HL-60 (cell line): ENCODE data around the gene SAMM50.

ENCODE experiments used
- DNase-seq, 2 experiments: peaks; one replicate each; pipeline ENCODE4 v3.0.0-alpha.2; 2010 to 2020; ENCODE audit warnings: low read depth in 1 of 2, low spot score in 1 of 2
- H3K27ac ChIP-seq: fragments of 250-450 bp; sonication (Bioruptor Pico); replicated peaks from 2 replicates; pipeline ENCODE4 v1.5.1; 2020; ENCODE audit warnings: mild to moderate bottlenecking, moderate library complexity
- H3K27me3 ChIP-seq: fragments of 250-450 bp; sonication (Bioruptor Pico); 2 replicates; pipeline ENCODE4 v1.5.1; 2021; ENCODE audit warnings: mild to moderate bottlenecking, moderate library complexity; ENCODE audit not compliant: insufficient read depth, poor library complexity, severe bottlenecking
- H3K4me3 ChIP-seq: replicated peaks from 2 replicates; pipeline ENCODE4 v1.5.1; 2011; ENCODE audit warnings: mild to moderate bottlenecking, control low read depth, low read length; ENCODE audit not compliant: insufficient read depth
- GABPA ChIP-seq: IDR thresholded peaks from 2 replicates; pipeline ENCODE4 v1.6.1; 2012; ENCODE audit warnings: low read depth
- POLR2AphosphoS5 ChIP-seq: IDR thresholded peaks from 2 replicates; pipeline ENCODE4 v1.6.1; 2012; ENCODE audit warnings: low read depth
- SPI1 ChIP-seq: IDR thresholded peaks from 2 replicates; pipeline ENCODE4 v1.6.1; 2012; ENCODE audit warnings: low read depth, mild to moderate bottlenecking, borderline replicate concordance
- TF ChIP-seq, protein P1 (sequence below): IDR thresholded peaks from 2 replicates; pipeline ENCODE4 v1.6.1; 2012; ENCODE audit warnings: low read depth; ENCODE audit not compliant: insufficient replicate concordance
- TF ChIP-seq, protein P2 (sequence below): IDR thresholded peaks from one replicate; pipeline ENCODE4 v1.5.1; 2011; ENCODE audit warnings: low read length, control low read depth, inconsistent platforms; ENCODE audit not compliant: insufficient read depth

SAMM50 gene

GRCh38 chr22:43923191-43923590, 32.1 kb upstream of the SAMM50 start:
- Histone ChIP-seq H3K4me3 (peak overlapping the region; percentile 47; the same call in 1 of the 2 replicates), H3K27ac (no peak overlapping the region), H3K27me3 (peaks cover 17% of the 10 kb centered on the region)
- TF ChIP-seq GABPA (no peak), SPI1 (no peak), POLR2AphosphoS5 (no peak)
- TF ChIP-seq, protein P1, sequence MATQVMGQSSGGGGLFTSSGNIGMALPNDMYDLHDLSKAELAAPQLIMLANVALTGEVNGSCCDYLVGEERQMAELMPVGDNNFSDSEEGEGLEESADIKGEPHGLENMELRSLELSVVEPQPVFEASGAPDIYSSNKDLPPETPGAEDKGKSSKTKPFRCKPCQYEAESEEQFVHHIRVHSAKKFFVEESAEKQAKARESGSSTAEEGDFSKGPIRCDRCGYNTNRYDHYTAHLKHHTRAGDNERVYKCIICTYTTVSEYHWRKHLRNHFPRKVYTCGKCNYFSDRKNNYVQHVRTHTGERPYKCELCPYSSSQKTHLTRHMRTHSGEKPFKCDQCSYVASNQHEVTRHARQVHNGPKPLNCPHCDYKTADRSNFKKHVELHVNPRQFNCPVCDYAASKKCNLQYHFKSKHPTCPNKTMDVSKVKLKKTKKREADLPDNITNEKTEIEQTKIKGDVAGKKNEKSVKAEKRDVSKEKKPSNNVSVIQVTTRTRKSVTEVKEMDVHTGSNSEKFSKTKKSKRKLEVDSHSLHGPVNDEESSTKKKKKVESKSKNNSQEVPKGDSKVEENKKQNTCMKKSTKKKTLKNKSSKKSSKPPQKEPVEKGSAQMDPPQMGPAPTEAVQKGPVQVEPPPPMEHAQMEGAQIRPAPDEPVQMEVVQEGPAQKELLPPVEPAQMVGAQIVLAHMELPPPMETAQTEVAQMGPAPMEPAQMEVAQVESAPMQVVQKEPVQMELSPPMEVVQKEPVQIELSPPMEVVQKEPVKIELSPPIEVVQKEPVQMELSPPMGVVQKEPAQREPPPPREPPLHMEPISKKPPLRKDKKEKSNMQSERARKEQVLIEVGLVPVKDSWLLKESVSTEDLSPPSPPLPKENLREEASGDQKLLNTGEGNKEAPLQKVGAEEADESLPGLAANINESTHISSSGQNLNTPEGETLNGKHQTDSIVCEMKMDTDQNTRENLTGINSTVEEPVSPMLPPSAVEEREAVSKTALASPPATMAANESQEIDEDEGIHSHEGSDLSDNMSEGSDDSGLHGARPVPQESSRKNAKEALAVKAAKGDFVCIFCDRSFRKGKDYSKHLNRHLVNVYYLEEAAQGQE = no peak
- TF ChIP-seq, protein P2, sequence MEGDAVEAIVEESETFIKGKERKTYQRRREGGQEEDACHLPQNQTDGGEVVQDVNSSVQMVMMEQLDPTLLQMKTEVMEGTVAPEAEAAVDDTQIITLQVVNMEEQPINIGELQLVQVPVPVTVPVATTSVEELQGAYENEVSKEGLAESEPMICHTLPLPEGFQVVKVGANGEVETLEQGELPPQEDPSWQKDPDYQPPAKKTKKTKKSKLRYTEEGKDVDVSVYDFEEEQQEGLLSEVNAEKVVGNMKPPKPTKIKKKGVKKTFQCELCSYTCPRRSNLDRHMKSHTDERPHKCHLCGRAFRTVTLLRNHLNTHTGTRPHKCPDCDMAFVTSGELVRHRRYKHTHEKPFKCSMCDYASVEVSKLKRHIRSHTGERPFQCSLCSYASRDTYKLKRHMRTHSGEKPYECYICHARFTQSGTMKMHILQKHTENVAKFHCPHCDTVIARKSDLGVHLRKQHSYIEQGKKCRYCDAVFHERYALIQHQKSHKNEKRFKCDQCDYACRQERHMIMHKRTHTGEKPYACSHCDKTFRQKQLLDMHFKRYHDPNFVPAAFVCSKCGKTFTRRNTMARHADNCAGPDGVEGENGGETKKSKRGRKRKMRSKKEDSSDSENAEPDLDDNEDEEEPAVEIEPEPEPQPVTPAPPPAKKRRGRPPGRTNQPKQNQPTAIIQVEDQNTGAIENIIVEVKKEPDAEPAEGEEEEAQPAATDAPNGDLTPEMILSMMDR = no peak
- peak in 1 of 2 experiments; percentile 3 for DNase-seq

DNA sequence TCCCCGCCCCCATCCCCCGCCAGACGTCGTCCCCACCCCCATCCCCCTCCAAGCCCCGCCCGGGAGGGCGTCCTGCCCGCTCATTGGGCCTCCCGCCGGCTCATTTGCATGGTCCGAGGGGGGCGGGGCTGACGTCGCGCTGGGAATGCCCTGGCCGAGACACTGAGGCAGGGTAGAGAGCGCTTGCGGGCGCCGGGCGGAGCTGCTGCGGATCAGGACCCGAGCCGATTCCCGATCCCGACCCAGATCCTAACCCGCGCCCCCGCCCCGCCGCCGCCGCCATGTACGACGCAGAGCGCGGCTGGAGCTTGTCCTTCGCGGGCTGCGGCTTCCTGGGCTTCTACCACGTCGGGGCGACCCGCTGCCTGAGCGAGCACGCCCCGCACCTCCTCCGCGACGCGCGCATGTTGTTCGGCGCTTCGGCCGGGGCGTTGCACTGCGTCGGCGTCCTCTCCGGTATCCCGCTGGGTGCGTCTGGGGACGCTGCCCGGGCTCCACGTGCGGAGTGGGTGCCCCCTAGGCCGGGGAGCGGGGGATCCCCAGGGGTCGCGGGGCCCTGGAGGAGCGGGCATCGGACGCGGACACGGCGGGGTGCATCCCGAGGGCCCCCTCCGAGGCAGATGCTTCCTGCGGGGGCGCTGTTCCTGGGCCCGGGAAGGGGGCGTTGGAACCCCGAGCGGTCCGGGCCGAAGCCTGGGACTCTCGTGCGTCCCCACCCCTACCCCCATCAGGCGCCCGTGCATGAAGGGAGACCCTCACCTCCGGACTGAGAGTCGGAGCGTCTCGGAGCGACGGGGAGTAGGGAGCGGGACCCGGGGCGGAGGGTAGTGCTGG, 31.4 kb upstream of the SAMM50 start, which contains the start of gene PNPLA3:
Gene PNPLA3 (plus strand): TSS at position 175 of the 834 bp plus-strand sequence. CDS start 107 bp downstream, at position 282.
- DNase-seq = peak; percentile 45 to 49
- TF ChIP-seq POLR2AphosphoS5 (no peak), SPI1 (no peak), GABPA (no peak)
- TF ChIP-seq, protein P1 = no peak
- TF ChIP-seq, protein P2 = no peak
- H3K27ac ChIP-seq = no peak within 1 kb of the TSS
- peaks cover 17% of the 10 kb centered on the region for H3K27me3 ChIP-seq
- peak within 1 kb of the TSS; percentile 47 for H3K4me3 ChIP-seq

- H3K27ac ChIP-seq = no peak overlapping the region
- no peak for DNase-seq
- no peak for TF ChIP-seq POLR2AphosphoS5
- TF ChIP-seq SPI1 = no peak
- TF ChIP-seq, protein P1 = no peak
- TF ChIP-seq, protein P2 = no peak
- no peak for TF ChIP-seq GABPA
- peaks cover 17% of the 10 kb centered on the region for H3K27me3 ChIP-seq
- no peak overlapping the region for H3K4me3 ChIP-seq
Measured at GRCh38 chr22:43924877-43925276, 30.4 kb upstream of the SAMM50 start.
